ENCODE results near the gene DLEC1.
"Not testable (repeated sequence)": the region's sequence is repeated elsewhere in the genome, so short reads cannot be mapped to it uniquely, and the experiment has no call there.

The DLEC1 gene

DNA sequence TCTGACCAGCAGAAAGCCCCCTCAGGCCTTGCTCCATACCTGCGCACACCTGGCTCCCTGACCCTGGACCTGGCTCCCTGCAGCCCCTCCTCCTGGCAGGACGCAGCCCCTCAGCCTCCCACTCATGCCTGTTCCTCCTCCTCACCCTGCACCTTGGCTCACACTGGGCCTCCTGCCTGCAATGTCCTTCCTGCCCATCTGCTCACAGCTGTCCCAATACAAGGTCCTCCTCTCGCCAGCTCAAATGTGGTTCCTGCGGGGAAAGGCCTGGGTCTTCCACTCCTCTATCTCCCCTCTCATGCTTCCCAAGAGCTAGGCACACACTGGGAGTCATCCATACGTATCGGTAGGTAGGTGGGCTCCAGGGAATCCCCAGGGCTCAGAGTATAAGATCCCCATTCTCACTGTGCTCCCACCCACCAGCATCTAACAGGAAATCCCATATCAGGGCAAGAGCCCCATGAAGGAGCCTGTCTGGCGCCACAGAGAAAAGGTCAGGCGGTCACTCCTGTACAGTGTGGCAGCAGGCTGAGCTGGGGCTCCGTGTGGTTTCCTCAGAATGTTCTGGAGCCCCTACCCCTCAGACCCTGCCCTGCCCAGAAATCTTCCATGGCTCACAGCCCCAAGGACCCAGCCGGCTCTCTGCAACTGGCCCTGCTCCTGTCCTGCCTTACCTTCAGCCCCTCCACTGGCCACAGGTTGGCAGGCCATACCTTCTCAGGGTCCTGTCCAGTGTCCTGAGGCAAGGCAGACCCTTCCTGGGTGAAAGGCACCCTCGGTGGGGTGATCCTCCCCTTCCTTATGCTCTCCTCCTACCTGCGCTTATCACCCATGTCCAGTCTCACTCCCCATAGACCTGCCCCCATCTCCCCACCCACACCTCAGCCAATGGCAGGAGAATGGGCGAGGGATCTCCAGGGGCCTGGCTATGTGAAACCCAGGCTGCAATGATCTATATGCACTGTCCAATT is 20.4 kb upstream of the DLEC1 start:
- DNase-seq, result no peak

DNA sequence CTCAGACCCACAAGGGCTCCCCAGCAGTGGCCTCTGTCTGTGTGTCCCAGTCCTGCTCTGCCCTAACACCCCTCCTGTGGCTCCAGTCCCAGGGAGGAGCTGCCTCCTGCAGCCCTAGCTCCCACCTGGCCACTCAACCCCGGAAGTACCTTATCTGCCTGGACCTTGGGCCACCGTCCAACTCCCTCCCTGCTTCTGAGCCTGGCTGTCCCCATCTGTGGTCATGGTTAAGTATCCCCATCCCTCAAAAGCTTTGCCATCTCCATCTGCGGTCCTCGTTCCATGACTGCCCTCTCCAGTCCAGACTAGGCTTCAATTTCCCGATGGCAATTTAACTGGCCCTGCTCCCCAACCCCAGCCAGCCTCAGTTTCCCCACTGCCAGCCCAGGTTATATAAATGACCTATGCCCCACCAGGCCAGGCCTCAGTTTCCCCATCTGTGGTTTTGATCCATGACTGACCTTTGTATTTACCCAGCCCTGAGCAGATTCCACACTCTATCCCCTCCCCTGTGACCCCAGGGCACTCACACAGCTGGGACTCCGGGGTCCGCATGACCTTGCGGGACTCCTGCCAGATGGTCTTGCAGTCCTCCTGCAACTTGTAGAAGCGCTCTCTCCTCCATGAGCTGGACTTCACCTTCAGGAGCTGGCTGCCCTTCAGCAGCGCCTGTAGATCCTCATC is 19.2 kb upstream of the DLEC1 start:
- DNase-seq, result no peak

DNA sequence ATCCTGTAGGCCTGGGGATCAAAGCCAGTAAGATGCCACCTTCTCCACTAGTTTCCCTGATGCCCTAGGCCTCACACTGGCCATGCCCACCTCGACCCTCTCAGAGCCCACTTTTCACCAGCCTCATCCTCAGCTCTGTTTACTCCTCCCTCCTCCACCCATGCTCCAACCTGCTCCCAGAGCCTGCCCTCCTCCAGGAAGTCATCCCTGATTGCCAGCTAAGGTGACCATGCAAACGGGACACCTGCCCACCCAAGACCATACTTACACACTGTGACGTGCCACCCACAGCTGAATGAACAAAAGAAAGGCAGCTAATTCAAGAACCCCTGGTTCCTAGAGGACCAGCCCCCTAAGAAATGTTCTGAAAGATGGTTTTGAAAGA is 18.7 kb upstream of the DLEC1 start:
- no peak for DNase-seq

DNA sequence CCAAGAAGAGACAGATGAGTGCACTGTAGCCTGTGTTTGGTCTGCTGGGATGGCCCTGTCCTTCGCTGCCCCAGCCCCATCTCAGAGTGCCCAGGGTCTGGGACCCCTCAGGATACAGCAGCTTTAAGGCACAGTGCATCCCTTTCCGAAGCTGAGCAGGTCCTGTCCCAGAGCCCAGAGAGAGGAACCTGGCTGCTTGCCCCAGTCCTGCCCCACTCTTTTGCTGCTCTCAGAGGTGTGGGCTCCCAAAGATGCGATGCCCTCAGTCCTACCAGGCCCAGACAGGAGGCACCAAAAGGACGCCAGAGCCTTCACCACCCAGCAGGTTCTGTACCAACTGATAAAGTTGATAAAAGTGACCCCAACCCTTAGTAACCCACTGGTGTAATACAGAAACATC is 17.8 kb upstream of the DLEC1 start:
- no peak for DNase-seq

DNA sequence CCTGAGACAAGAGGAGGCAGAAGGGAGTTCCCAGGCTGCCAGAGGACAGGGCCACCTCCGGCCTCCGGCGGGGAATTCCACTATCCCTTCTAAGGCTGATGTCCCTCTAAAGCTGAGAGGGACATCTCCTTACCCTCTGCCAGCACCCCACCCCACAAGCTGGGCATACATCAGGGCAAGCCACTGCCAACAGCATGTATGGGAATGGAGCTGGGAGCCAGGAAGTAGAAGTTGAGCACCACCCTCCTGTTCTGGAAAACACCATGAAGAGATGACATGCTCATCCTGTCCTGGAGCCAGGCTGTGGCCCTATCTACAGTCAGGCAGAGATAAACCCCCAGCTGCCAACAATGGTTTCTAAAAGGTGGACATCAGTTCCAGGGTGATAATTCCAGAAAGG is 16.7 kb upstream of the DLEC1 start:
- DNase-seq, result no peak

DNA sequence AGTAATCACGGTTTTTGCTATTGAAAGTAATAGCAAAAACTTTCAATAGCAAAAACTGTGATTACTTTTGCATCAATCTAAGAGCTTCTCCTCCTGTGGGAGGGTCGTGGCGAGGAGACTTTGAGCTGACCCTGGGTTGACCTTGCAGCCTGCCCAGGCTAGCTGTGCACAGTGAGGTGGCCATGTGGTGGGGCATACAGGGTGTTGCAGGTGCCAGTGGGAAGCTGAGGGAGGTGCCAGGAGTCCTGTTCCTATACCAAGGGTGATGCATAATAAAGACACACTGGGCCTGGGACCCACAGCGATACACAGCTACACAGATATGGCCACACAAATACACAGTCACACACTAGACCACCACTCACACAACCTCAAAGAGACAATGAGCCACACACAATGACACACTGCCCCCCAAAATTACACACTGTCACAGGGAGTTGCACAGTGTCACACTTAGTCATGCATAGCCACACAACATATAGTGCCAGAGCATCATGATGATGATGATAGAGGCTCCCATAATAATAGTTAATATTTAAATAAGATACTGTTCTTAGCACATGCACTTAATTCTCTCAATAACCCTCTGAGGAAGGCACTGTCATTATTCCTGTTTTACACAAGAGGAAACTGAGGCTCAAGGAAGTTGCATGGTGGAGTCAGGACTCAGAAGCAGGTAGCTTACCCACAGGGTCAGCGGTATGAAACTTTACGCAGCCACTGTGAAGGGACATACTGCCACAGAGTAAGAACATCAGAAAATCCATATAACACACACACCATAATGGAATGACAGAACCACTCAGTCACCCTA is 15.9 kb upstream of the DLEC1 start:
- no peak for DNase-seq

DNA sequence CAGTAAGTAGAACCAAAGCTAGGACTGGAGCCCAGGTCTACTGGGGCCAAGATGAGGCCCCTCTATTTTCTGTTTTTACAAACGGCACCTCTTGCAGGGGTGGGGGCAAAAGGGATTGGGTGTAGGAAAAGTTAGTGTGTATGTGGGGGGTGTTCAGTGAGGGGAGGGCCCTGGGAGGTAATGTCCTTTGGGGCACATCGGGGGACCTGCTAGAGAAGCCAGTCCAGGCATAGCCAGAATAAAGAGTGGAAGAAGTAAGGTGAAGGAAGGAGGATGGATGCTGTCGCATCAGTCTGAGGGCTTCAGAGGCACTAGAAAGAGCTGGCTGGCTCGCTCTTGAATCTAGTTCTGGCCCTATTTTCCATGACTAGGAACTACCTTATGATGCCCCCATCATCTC is 12.2 kb upstream of the DLEC1 start:
- DNase-seq, result no peak

DNA sequence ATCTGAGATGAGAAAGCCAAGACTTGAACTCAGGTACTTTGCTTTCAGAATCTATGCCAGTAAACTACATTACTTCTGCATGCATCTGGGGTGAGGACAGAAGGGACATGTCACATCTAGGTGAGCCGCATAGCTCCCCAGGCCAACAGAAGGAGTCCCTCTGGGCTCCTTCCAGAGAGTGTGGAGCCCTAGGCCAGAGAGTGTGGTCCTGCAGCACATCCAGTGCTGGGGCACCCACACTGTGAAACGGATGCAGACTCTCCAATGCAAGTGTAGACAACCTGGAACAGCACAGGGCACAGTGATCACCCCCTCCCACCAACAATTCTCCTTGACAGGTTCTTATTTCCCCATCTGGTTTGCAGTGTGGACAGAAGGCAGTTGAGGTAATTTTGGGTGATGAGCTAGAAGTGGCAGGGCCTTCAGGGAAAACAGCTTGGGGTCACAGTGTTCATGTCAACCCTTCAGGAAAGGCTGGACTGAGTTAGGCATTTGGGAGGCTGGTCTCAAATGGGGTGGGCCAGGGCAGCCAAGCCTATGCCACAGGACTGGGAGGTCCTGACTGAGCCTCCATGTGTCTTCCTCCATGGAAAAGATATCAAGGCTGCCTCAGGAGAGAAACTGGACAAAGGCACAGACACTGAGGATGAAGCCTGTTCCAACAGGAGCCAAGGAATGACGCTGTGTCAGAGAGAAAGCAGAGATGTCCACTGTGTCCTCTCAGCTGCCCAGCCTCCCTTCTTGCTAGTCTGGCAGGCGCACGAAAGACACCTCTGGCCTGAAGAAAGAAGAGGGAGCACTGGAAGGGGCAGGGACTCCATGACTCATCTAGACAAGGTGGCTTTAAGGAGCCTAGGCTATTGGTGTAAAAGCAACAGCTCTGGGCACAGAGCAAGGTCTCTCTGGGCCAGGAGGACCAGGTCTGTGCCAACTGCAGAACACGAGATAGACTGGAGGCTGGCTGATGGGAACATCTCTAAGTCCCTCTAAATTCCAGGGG is 11.2 kb upstream of the DLEC1 start:
- DNase-seq, result no peak

DNA sequence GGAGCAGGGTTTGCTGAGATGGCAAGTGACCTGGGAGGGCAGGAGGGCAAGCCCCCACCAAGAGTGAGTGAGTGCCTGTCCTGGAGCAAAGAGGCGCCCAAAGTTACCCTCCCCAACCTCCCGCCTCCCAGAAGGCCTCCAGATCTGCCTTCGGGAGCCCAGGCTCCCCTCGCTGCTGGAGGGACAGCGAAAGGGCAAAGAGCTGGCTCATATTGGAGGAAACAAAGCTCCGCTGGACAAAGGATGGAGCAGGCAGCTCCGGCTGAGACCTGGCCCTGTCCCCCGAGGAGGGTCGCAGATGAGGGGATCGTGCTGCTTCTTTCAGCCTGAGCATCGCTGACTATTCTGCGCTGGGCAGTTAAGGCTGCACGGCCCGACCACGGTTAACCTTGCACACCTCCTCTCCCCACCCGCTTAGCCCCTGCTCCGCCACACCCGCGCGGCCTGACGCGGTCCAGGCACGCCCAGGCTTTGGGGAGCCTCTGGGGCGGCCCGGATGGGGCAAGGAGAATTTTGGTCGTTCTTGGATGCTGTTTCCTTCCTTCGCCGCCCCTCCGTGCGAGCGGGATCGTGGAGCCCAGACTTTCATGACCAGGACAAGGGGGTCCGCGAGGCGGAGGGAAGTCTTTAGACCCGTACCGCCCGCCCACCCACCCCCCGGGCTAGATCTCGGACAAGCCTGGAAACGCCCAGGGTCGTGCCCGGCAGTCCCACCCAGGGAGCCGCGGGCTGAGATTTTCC is 10.2 kb upstream of the DLEC1 start:
- no peak for DNase-seq

DNA sequence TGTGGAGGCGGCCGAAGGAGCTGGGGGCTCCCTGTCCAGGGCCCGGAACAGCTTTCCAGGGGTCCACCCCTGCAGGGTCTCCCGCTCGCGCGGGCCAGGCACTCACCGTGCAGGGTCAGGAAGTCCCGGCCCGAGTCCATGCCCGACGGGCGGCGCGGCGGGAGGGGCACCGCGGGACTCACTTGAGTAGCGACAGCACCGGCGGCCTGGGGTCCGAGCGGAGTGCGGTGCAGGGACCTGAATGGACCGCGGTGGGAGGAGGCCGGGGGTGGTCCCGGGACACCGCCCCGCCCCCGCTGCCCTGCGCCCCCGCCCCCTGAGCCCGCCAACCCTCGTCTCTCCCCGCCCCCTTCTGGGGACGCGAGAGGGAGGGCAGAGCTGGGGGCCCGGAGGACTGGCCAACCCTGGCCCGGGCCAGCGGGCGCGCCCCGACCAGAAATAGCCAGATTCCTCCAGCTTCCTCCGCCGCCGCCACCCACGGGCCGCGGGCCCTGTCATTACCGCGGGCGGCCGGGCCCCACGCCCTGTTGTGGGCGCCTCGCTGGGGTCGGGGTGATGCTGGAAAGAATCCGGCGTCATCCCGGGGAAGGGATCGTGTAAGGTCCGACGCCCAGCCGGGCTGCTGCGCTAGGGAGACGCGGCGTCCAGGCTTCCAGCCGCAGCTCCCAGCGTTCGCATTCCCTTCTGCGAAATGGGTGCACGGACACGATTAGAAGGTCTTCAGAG is 9.4 kb upstream of the DLEC1 start, which contains the start of gene PLCD1:
TSS of gene PLCD1 (minus strand) at position 243 of the 726 bp plus-strand sequence. CDS start at position 140, 103 bp downstream.
- peak in 5 of 6 experiments; percentile 21 to 50 (median 37) for DNase-seq

DNA sequence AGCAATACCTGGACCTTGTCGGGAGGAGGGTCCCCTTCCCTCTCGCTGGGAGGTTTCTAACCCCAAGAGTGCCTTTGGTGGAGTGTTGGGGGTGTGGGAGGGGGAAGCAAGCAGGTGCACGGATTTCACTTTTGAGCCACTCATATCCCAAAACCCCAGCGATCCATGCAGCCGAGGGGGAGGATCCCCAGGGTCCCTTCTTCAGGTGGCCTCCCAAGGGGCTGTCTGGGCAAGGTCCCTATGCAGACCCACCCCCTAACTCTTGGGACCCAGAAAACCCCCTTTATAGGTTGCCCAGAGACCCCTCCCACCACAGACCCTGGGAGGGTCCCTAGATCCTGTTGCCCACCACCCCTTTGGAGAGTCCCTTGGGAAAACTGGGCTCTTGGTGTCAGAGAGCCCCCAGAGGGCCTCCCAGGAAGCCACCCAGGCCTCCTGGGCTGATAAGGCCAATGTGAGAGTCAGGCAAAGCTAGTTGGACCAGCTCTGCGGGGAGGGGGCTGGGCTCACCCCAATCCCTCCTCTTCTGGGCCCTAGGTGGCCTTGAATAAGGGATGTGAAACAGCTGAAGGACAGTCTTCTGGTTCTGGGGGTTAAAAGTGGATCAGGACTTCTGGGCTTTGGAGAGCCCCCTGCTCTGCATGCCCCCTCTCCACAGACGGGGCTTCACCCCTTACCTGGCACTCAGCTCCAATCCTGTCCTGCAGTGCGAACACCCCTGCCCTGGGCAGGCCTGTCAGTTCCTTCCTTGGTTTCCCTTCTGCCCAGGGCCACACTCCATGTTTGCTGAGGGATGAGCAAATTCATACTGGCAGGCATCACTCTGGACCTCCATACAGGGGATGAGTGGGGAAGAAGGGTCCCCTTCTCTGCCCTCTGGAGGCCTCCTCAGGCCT is 8.6 kb upstream of the DLEC1 start:
- no peak for DNase-seq

DNA sequence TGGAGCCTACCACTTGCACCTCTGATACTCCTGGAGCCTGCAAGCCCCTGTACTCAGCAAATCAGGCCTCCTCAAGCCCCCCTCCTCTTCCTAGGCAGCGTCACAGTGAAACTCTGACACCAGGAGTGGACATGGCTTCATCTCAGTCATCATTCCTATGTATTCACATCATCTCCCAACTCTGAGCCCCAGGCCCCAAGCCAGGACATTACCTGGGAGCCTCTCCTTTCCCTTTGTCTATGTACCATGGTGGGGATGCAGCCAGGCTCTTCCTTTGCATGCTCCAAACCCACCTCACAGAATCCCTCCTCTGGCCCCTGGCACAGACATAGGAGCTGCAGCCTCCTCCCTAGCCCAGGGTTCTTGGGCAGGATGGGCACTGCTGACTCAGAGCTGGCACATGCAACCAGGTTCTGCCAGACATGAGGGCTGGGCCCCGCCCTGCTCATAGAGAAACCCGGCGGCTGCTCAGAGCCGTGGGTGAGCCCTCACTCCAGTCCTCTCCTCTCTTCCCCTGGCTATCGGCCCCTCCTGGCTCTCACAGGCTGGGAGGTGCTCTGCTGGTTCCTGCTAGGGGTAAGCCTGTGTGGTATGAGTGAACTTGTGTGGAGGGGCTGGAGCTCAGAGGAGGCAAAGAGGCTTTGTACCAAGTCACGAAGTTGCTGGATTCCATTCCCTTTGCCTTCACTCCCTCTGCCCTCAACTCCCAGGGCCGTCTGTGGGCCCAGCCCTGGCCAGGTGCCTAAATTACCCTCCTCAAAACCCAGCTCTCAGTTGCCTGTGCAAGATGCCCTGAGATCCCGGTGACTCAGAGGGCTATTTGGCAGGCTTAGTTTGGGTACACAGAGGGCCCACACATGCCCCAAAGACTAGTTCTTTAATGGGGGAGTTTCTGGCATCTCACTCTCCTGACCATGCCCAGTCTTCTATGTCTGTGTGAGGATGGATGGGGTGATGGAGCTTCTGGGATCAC is 7.7 kb upstream of the DLEC1 start:
- no peak for DNase-seq

DNA sequence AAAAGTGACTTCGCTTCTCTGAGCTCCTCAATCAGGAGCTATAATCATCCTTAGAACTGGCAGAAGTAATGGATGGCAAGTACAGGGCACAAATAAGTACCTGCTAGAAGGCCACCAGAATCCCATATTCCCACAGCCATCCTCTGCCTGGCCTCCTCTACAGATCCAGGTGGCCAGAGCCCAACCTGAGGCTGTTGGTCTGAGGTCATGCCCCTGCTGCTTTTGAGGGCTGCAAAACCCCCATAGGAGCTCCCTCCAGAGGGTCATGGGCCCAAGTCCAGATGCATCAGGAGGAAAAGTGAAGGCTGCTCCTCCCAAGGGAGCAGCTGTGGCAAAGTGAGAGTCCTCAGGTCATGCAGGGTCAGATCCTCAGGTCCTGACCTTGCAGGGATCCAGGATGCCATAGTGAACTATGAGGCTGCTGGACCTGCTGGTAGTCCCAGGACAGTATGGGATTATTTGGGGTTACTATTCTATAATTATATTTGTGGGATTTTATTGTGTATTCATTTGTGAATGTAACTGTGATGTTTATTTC is 6.6 kb upstream of the DLEC1 start:
- no peak for DNase-seq

DNA sequence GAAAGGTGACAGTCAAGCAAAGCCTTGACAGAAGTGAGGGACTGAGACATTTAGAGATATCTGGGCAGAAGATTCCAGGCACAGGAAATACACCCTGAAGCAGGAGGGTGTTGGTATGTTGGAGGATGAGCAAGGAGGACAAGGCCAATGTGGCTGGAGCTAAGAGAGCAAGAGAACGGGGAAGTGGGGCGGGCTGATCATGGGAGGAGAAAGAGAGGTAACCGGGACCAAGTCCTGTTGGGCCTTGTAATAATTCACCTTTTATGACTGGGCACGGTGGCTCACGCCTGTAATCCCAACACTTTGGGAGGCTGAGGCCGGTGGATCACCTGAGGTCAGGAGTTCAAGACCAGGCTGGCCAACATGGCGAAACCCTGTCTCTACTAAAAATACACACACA is 5.4 kb upstream of the DLEC1 start:
- not testable (repeated sequence) for DNase-seq

DNA sequence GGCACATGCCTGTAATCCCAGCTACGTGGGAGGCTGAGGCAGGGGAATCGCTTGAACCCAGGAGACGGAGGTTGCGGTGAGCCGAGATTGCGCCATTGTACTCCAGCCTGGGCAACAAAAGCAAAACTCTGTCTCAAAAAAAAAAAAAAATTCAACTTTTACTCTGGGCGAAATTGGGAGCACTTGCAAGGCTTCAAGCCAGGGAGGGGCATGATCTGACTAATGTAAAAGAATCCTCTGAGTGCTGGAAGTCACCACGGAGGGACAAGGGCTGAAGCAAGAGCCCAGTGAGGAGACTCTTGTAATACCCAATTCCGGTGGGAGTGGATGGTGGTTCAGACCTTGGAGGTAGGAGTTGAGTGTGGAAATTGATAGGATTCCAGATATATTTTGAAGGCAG is 4.7 kb upstream of the DLEC1 start:
- DNase-seq, result not testable (repeated sequence)

DNA sequence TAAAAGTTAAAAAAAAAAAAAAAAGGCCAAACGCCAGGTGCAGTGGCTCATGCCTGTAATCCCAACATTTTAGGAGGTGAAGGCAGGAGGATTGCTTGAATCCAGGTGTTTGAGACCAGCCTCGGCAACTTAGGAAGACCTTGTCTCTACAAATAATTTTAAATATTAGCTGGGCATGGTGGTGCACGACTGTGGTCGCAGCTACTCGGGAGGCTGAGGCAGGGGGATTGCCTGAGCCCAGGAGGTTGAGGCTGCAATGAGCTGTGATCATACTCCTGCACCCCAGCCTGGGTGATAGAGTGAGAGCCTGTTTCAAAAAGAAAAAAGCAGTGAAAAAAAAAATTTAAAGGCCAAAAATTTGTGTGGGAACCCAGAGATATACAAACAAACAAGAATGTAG is 2.7 kb upstream of the DLEC1 start:
- DNase-seq, result no peak

DNA sequence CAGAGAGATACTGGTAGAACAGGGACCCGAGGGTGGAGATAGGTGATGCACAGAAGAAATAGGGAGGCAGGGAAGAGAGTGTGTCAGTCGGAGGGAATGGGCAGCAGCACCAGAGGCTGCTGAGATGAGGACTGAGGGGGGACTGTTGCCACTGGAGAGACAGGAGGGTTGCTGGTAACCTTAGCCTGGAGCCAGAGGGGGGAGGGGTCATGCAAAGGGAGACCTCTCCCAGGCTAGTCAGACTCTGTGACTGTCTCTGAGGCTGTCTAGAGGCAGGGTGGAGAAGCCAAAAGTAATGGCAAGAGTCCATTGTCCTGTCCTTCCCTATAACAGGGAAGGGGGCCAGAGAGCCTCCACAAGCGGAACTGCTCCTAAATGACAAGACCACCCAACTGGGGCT is 2.1 kb upstream of the DLEC1 start:
- no peak for DNase-seq

DNA sequence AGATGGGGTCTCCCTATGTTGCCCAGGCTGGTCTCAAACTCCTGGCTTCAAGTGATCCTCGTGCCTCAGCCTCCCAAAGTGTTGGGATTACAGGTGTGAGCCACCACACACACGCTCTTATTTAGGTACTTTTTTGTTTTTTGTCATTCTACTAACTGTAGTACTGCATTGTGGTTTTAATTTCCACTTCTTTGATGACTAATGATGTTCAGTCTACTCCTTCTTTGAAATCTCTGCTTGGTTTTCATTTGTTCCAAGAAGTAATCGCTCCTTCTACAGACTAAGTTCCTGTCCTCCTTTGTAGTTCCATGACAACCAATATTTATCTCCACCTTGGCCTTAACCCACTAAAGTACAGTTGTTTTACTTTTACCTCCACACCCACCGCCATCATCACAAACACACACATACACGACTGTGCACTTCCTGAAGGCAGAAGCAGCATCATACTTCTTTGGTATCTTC is 529 bp upstream of the DLEC1 start:
- peak in 2 of 6 experiments; percentile 7 to 67 for DNase-seq

Measured in stimulated activated naive CD4-positive, alpha-beta T cell (primary cell).